ENCODE data around the gene SETD4.

Gene SETD4

DNA sequence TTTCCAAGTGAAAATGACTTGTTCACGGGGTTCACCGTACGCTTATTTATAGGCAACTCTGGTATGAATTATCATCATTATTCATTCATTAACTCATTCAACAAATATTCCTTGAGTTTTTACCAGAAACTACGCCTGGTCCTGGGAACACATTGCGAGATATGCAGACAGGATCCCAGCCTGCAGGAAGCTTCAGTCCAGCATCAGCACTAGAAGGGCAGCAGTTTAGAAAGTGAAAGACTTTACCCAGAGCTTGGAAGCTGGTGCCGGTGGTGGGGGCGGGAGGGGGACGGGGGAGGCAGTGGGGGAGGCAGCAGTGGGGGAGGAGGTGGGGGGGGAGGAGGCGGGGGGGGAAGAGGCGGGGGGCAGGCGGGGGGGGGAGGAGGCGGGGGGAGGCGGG lies 55.9 kb downstream of the SETD4 start:
- no peak for DNase-seq

DNA sequence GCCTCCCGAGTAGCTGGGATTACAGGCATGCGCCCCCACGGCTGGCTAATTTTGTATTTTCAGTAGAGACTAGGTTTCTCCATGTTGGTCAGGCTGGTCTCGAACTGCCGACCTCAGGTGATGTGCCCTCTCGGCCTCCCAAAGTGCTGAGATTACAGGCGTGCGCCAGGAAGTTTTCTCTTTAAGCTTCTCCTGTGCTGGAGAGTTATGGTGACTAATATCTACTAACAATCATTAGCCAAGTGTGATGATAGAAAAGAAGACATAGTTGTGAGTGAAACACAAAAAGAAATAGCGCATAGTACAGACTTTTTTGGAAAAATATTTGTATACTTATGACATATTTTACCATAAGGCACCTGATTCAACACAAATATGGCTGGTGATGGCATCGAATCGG lies 56.5 kb downstream of the SETD4 start:
- no peak for DNase-seq

DNA sequence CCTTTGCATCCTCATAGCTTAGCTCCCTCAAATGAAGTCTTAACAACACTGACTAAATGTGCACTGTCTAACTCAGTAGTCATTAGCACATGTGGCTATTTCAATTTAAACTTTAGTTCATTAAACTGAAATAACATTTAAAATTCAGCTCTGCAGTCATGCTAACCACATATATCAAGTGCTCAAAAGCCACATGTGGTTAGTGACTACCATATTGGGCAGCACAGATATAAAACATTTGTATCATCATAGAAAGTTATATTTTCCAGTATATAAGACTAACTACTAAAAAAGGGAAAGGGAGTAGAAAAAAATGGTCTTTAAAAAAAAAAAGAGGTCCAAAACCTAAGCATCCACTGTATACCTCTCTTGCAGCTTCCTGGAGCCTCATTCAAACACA lies 64.1 kb downstream of the SETD4 start:
- no peak for DNase-seq

DNA sequence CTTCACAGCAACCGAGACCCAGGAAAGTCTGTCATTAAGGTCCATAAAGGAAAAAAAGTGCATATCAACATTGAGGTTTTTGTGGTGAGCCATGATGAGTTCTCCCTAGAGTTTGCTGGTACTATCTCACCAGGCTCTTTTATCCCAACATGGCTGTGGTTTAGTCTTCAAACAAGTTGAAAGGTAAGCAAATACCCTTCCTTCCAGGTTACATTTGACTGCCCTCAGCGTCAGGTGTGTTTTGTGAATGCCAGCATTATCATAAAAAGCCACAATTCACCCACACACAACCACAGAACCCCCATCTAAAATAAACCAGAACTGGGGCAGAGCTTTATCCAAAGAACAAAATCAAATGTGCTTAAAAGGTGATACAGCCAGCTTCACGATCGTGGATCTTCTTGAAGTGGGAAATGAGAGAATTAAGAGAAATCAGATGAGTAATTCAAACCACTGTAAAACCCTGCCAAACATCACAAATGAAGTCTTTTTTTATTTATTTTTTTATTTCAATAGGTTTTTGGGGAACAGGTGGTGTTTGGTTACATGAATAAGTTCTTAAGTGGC lies 64.7 kb downstream of the SETD4 start:
- no peak for DNase-seq

- DNase-seq: no peak
Observed at GRCh38 chr21:35994613-35995012, 65.7 kb downstream of the SETD4 start.

- DNase-seq: no peak
Observed at GRCh38 chr21:35993875-35994490, 66.3 kb downstream of the SETD4 start.

GRCh38 chr21:35991131-35991530 lies 69.2 kb downstream of the SETD4 start:
- DNase-seq: no peak

DNA sequence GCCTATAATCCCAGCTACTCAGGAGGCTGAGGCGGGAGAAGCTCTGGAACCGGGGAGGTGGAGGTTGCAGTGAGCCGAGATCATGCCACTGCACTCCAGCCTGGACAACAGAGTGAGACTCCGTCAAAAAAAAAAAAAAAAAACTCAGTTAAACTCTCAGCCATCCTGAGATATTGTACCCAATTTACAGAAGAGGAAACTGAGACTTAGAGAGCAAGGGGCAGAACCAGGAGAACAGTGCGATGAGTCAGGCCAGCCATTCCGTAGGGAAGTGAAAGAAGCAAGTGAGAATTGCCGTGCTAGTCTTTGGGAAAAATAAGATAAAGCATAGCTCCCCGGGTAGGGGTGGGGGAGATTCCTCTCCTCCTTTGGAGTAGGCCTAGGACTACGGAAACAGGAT lies 69.7 kb downstream of the SETD4 start:
- no peak for DNase-seq

- no peak for DNase-seq
Observed at GRCh38 chr21:35989138-35989735, 71.1 kb downstream of the SETD4 start.

DNA sequence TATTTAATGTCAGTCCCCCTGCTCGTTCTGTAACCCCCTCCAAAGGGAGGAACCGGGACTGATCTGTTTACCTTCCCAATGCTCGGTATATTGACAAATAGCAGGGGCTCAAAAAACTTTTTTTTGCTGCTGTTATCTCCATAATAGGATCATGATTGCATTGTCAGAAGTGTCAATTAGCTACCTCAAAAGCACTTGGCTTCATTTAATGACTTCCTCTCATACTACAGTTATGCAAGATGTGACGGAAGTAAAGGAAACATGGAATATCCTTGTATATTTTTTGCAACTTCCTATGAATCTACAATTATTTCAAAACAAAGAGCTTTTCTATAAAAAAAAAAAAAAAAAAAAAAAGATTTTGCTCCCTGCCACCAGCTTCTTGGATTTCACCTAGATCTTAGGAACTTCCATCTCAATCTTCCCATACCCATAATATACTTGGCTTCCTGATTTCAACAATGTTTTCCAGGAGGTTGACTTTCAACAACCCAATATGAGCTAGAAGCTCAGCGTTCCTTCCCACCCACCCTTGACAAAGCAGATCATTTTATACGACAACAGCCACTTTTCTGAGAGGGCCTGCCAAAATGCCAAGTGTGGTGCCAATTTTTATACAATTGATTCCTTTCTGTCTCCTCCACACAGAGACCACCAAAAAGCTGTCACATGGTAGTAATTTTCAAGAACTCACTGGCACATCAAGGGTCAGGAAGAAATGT lies 71.7 kb downstream of the SETD4 start:
- DNase-seq: no peak

- DNase-seq: no peak
Observed at GRCh38 chr21:35987475-35987874, 72.9 kb downstream of the SETD4 start.

GRCh38 chr21:35984654-35985361 lies 75.5 kb downstream of the SETD4 start:
- no peak for DNase-seq
